ENCODE measurements around the gene STK39. TPM values are rescaled to one million over a fixed set of nuclear protein-coding genes. Genes with fewer than 3 reads are reported as not detected.

STK39 gene
- total and polyA plus RNA-seq, 4 donors = 8.5 to 18.7 (median 11.2) TPM

GRCh38 chr2:167940734-167941507 lies 306.5 kb downstream of the STK39 start:
- H3K27me3 ChIP-seq (ENCODE audit: control insufficient read depth in 3 of 3, insufficient read depth in 3 of 3, low read length in 2 of 3) = no peaks in the 10 kb centered on the region
- no peak overlapping the region for H3K27ac ChIP-seq (ENCODE audit: low read depth in 1 of 2, low read length in 1 of 2)
- ATAC-seq (ENCODE audit: insufficient read depth, low FRiP score) (no peak), DNase-seq (no peak)
- no peak overlapping the region for H3K9ac ChIP-seq (ENCODE audit: insufficient read depth in 1 of 2, low read length in 2 of 2)
- H3K4me1 ChIP-seq (ENCODE audit: control insufficient read depth in 5 of 5, insufficient read depth in 5 of 5, low read length in 5 of 5) = peaks cover 0 to 7% (median 0%) of the 10 kb centered on the region in 5 donors
- H3K4me3 ChIP-seq = no peak overlapping the region
- H3K9me3 ChIP-seq (ENCODE audit: control insufficient read depth in 4 of 4, insufficient read depth in 3 of 4, low read length in 3 of 4) = no peaks in the 10 kb centered on the region
- no peak for TF ChIP-seq CTCF (IDR thresholded peaks at IDR 0.05; ENCODE audit: control extremely low read depth, extremely low read depth)
- H3K36me3 ChIP-seq (ENCODE audit: control insufficient read depth in 4 of 4, insufficient read depth in 4 of 4, low read length in 4 of 4) = no peaks in the 10 kb centered on the region
- WGBS, 2 donors = 92 to 96% methylated on average over 11 of the region's 11 CpGs

- no peak for ATAC-seq (ENCODE audit: insufficient read depth, low FRiP score)
- WGBS, 2 donors = 92 to 96% methylated on average over 3 of the region's 3 CpGs
Measured at GRCh38 chr2:167940346-167940725, 307.1 kb downstream of the STK39 start.

GRCh38 chr2:167939514-167940345 lies 307.7 kb downstream of the STK39 start:
- 58 to 73% methylated on average over 5 of the region's 5 CpGs for WGBS, 2 donors
- H3K4me1 ChIP-seq (ENCODE audit: control insufficient read depth in 5 of 5, insufficient read depth in 5 of 5, low read length in 5 of 5) = no peaks in the 10 kb centered on the region
- DNase-seq (no peak), ATAC-seq (ENCODE audit: insufficient read depth, low FRiP score) (no peak)
- H3K36me3 ChIP-seq (ENCODE audit: control insufficient read depth in 4 of 4, insufficient read depth in 4 of 4, low read length in 4 of 4) = no peaks in the 10 kb centered on the region
- H3K27ac ChIP-seq (ENCODE audit: low read depth in 1 of 2, low read length in 1 of 2) = no peak overlapping the region
- H3K9ac ChIP-seq (ENCODE audit: insufficient read depth in 1 of 2, low read length in 2 of 2) = no peak overlapping the region
- TF ChIP-seq CTCF (IDR thresholded peaks at IDR 0.05; ENCODE audit: control extremely low read depth, extremely low read depth) = no peak
- H3K4me3 ChIP-seq = no peak overlapping the region
- H3K9me3 ChIP-seq (ENCODE audit: control insufficient read depth in 4 of 4, insufficient read depth in 3 of 4, low read length in 3 of 4) = no peaks in the 10 kb centered on the region
- no peaks in the 10 kb centered on the region for H3K27me3 ChIP-seq (ENCODE audit: control insufficient read depth in 3 of 3, insufficient read depth in 3 of 3, low read length in 2 of 3)

More at GRCh38 chr2:167940346-167940725, 307.1 kb downstream of the STK39 start:
- no peak for DNase-seq
- no peak overlapping the region for H3K4me3 ChIP-seq
- H3K27ac ChIP-seq (ENCODE audit: low read depth in 1 of 2, low read length in 1 of 2) = no peak overlapping the region
- H3K36me3 ChIP-seq (ENCODE audit: control insufficient read depth in 4 of 4, insufficient read depth in 4 of 4, low read length in 4 of 4) = no peaks in the 10 kb centered on the region
- H3K4me1 ChIP-seq (ENCODE audit: control insufficient read depth in 5 of 5, insufficient read depth in 5 of 5, low read length in 5 of 5) = peaks cover 0 to 4% (median 0%) of the 10 kb centered on the region in 5 donors
- H3K27me3 ChIP-seq (ENCODE audit: control insufficient read depth in 3 of 3, insufficient read depth in 3 of 3, low read length in 2 of 3) = no peaks in the 10 kb centered on the region
- H3K9me3 ChIP-seq (ENCODE audit: control insufficient read depth in 4 of 4, insufficient read depth in 3 of 4, low read length in 3 of 4) = no peaks in the 10 kb centered on the region
- no peak overlapping the region for H3K9ac ChIP-seq (ENCODE audit: insufficient read depth in 1 of 2, low read length in 2 of 2)
- no peak for TF ChIP-seq CTCF (IDR thresholded peaks at IDR 0.05; ENCODE audit: control extremely low read depth, extremely low read depth)
